NCI-H345 treated with DMSO at 0.1 percent for 48 hours (cell line): ENCODE measurements around the gene SUPT5H.

Experiments used
- DNase-seq: peaks from one replicate; lab custom pipeline; 2025; ENCODE audit not compliant: unreplicated experiment; lab: John Stamatoyannopoulos, UW

Gene SUPT5H

DNA sequence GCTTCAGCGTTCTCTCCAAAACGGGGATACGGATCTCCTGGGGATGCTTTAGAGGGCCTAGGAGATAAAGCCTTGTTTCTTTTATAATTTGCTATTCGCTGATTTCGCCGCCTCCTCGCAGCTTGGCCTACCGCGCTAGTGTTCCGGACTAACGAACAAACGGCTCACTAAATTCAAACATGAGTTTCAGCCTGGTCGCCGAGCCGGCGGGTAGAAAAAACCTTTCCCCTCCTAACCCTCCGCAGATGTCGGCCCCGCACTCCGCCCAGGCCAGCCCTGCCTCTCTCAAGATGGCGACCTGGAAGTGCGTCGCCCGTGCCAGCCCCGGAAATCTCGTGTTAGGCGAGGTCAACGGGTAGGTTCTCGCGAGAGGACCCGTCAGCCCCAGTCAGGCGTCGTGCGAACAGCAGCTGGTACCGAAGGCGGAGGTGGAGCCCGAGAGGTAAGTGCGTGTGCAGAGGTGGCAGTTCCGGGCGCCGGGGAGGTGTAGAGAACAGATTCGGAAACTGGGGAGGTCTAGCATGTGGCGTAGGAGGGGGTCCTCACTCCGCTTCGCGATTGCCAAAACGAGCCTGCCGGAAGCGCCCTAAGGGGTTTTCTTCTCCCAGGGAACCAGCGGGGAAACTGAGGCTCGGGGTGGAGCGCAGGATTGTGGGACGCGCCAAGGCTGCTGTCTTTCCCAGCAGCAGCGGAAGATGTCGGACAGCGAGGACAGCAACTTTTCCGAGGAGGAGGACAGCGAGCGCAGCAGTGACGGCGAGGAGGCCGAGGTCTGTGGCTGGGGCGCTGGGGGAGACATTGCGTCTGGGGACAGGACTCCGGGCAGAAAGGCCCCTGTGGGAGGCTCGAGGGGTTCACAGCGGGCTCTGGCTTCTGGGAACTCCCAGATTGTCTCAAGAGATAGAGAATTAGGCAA lies at the start of gene SUPT5H:
SUPT5H (plus strand) TSS at position 387 of the 916 bp plus-strand sequence; CDS start at position 696, 309 bp downstream.
- peak; percentile 100 for DNase-seq

DNA sequence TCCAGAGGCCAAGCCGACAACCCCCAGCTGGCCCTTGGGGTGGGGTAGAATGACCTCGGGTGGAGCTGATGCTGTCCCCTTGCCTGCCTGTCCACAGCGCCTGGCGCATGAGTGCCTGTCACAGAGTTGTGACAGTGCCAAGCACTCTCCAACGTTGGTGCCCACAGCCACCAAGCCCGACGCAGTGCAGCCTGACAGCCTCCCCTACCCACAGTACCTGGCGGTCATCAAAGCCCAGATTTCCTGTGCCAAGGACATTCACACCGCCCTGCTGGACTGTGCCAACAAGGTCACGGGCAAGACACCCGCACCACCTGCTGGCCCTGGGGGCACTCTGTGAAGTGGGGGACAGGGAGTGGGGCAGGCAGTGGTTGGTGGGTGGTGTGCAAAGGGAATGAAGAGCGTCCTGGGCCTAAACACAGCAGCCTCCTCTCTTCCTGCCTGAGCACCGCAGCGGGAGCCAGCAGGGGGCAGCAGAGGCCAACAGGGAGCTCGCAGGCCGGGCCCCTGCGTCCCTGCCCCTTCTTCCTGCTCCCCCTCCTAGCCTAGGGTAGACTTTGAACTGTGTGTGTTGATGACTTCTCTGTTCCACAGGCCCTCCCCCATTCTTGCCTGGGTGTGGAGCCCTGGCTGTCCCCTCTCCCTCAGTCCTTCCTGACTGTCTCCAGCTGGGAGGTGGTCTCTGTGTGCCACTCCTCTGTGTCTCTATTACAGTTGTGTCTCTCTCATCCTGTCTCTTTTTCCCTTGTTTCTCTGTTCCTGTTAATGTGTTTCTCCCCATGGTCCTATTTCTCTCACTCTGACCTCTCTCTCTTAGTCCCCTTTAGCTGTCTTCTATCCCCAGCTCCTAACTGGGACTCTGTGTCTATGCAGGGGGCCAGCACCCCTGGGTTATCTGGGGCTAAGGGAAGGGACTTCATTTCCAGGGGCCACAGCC lies 47.8 kb upstream of the SUPT5H start:
- peak; percentile 68 for DNase-seq

GRCh38 chr19:39398297-39398864 lies 47.0 kb upstream of the SUPT5H start:
- no peak for DNase-seq

GRCh38 chr19:39399668-39400050 lies 45.7 kb upstream of the SUPT5H start:
- no peak for DNase-seq

- DNase-seq, result no peak
These were observed 45.3 kb upstream of the SUPT5H start for GRCh38 chr19:39400061-39400460.

- DNase-seq, result no peak
These were observed 44.3 kb upstream of the SUPT5H start for GRCh38 chr19:39401070-39401548.

GRCh38 chr19:39401549-39402345 lies 43.6 kb upstream of the SUPT5H start:
- DNase-seq, result no peak

DNA sequence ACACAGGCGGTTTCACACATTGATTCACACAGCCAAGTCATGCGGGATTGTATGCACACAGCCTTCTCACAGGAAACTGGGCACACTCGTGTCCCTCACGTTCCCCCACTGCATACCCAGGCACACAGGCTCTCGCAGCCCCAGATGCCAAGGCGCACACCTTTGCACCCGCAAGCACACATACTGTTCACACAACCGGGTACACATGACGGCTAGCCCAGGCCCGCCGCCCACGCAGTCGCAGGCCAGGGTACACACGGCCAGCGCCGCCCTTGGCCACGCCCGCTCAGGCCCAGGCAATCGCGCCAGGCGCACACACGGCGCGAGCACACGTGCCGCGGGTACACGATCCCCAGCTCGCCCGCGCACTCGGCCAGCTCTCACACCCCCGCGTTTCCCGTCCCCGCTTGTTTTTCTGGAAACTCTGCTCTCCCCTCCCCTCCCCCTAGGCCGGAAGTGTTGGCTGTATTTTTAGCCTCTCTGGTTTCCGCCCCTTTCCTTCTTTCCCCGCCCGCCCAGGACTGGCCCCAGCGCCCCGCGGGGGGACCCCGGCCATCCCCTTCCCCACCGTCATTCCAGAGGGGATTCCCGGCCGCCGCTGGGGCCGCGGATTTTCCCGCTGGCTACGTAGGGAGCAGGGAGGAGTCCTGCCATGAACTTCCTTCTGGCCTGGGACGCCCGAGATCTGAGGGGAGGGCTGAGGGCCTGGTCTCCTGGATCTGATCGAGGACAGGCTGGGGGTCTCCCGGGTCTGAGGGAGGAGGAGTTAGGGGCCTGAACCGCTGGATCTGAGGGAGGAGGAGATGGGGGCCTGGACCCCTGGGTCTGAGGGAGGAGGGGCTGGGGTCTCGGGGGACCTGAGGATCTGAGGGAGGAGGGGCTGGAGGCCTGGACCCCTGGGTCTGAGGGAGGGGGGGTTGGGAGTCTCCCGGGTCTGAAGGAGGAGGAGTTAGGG lies 42.8 kb upstream of the SUPT5H start:
- DNase-seq, result peak; percentile 61

GRCh38 chr19:39403331-39404312 lies 41.8 kb upstream of the SUPT5H start:
- DNase-seq, result no peak

GRCh38 chr19:39405261-39405957 lies 40.0 kb upstream of the SUPT5H start:
- DNase-seq, result no peak

DNA sequence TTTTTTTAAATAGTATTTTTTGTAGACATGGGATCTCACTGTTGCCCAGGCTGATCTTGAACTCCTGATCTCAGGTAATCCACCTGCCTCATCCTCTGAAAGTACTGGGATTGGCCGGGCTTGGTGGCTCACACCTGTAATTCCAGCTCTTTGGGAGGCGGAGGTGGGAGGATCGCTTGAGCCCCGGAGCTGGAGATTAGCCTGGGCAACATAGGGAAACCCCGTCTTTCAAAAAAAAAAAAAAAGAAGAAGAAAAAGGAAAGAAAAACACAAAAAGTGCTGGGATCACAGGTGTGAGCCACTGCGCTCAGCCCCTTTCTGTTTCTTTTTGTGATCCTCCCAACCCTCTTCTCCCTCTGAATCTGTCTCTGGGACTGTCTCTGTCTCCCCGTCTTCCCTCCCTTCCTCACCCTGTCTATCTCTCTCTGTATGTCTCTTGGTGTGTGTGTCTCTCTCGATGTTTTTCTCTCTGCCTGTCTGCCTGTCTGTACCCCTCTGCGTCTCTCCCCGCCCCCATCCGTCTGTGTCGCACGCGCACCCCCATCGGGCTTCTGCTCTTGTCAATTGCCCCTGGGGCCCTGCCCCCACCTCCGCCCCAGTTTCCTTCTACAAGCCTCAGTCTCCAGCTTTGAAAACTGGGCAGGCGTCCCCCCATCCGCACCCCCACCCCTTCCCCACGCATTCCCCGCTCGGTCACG lies 39.3 kb upstream of the SUPT5H start:
- peak; percentile 69 for DNase-seq

DNA sequence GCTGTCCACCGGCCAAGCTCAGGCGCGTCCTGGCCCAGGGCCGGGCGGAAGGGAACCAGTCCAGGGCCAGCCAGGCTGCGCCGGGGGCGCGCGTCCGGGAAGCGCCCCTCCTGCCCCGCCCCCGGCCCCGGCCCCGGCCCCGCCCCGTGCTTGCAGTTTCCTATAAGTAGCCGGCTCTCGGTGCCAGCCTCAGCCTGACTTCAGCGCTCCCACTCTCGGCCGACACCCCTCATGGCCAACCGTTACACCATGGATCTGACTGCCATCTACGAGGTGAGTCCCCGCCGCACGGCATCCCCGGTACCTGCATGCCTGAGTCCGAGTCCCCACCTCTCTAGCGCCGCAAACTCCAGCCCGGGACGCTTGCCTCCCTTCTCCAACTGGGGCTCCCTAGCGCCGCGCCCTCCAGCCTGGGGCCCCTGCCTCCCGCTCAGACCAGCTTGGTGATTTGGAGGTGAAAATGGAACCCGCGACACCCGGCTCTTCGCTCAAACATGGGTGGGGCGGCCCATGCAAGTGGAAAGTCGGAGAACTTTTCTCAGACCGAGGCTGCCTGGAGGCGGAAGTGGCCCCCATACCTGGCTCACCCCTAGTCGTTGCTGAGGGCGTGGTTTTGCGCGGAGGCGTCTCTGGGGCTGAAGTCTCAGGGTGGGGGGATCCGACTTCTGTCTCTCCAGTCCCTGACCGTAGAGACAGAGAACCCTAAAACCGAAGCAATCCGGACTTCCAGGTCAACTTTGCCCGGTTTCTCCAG lies 38.5 kb upstream of the SUPT5H start, which contains the start of gene ZFP36:
ZFP36 (plus strand) TSS at position 192 of the 754 bp plus-strand sequence; CDS start at position 250, 58 bp downstream.
- DNase-seq, result peak; percentile 90

GRCh38 chr19:39407410-39407659 lies 38.0 kb upstream of the SUPT5H start:
- no peak for DNase-seq

DNA sequence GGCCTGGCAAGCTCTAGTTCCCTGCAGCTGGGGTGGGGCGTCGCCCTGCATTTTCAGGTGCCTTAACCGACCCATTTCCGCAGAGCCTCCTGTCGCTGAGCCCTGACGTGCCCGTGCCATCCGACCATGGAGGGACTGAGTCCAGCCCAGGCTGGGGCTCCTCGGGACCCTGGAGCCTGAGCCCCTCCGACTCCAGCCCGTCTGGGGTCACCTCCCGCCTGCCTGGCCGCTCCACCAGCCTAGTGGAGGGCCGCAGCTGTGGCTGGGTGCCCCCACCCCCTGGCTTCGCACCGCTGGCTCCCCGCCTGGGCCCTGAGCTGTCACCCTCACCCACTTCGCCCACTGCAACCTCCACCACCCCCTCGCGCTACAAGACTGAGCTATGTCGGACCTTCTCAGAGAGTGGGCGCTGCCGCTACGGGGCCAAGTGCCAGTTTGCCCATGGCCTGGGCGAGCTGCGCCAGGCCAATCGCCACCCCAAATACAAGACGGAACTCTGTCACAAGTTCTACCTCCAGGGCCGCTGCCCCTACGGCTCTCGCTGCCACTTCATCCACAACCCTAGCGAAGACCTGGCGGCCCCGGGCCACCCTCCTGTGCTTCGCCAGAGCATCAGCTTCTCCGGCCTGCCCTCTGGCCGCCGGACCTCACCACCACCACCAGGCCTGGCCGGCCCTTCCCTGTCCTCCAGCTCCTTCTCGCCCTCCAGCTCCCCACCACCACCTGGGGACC lies 37.6 kb upstream of the SUPT5H start:
- DNase-seq, result no peak

- peak; percentile 53 for DNase-seq
These were observed 36.8 kb upstream of the SUPT5H start for GRCh38 chr19:39408392-39409207.
